ENCODE measurements around the gene IRAK1BP1. TPM values are rescaled to one million over a fixed set of nuclear protein-coding genes. Genes with fewer than 3 reads are reported as not detected.
"Not testable (repeated sequence)": the region's sequence is repeated elsewhere in the genome, so short reads cannot be mapped to it uniquely, and the experiment has no call there.

IRAK1BP1 gene
- total and polyA plus RNA-seq, 2 donors (not counting 1 experiment from before 2014, with no cell fraction given) = 2.3 to 3.0 TPM

GRCh38 chr6:78883651-78884050, 16.3 kb downstream of the IRAK1BP1 start:
- Histone ChIP-seq H3K4me3 (ENCODE audit: control extremely low read depth in 1 of 5, extremely low read depth in 1 of 5, insufficient read depth in 1 of 5, low read depth in 2 of 5, low read length in 4 of 5) (no peak overlapping the region), H3K9ac (ENCODE audit: low read length) (no peak overlapping the region), H3K36me3 (replicated peaks in 1 of 2; ENCODE audit: control extremely low read depth in 1 of 2, control insufficient read depth in 1 of 2, extremely low read depth in 1 of 2, insufficient read depth in 2 of 2, low read length in 1 of 2) (no peaks in the 10 kb centered on the region), H3K27me3 (replicated peaks in 1 of 4; ENCODE audit: control extremely low read depth in 1 of 4, control insufficient read depth in 3 of 4, insufficient read depth in 4 of 4, low read length in 3 of 4) (no peaks in the 10 kb centered on the region), H4K20me1 (ENCODE audit: control insufficient read depth, insufficient read depth, low read length, poor library complexity, severe bottlenecking) (no peaks in the 10 kb centered on the region), H3K4me1 (ENCODE audit: control insufficient read depth in 2 of 2, insufficient read depth in 2 of 2, low read length in 2 of 2) (no peaks in the 10 kb centered on the region), H3K79me2 (ENCODE audit: control insufficient read depth, insufficient read depth, low read length) (no peaks in the 10 kb centered on the region), H3K9me3 (ENCODE audit: control extremely low read depth in 1 of 3, control insufficient read depth in 2 of 3, insufficient read depth in 1 of 3, low read length in 2 of 3) (no peaks in the 10 kb centered on the region), H3K4me2 (replicated peaks; ENCODE audit: low read depth, low read length, poor library complexity, severe bottlenecking) (no peak overlapping the region), H3K27ac (ENCODE audit: low read length in 2 of 2) (no peak overlapping the region), H2AFZ (ENCODE audit: insufficient read depth, low read depth, low read length, poor library complexity, severe bottlenecking) (no peak overlapping the region)
- POLR2A ChIA-PET = no interaction called here
- H3K4me1 Mint-ChIP-seq = no peaks in the 10 kb centered on the region
- H3K27me3 Mint-ChIP-seq = no peaks in the 10 kb centered on the region
- DNase-seq = no peak
- no CpG with 5 or more reads among the region's 5 CpGs for WGBS (ENCODE audit: insufficient coverage)
- intact Hi-C loops (cut with micrococcal nuclease) = no loop called here
- ATAC-seq (ENCODE audit: low read depth) = no peak
- no peak for TF ChIP-seq CTCF (IDR thresholded peaks at IDR 0.05)
- TF ChIP-seq EZH2 (IDR thresholded peaks at IDR 0.05; ENCODE audit: borderline replicate concordance, insufficient read depth, low read depth, low read length, poor library complexity, severe bottlenecking) = no peak
- CTCF ChIA-PET = no interaction called here
- peaks cover 3% of the 10 kb centered on the region for H3K9me3 Mint-ChIP-seq (ENCODE audit: insufficient read depth)
- no peak overlapping the region for H3K4me3 Mint-ChIP-seq
- H3K27ac Mint-ChIP-seq = no peak overlapping the region

- H3K4me3 ChIP-seq (ENCODE audit: control extremely low read depth in 1 of 5, extremely low read depth in 1 of 5, insufficient read depth in 1 of 5, low read depth in 2 of 5, low read length in 4 of 5); H3K79me2 ChIP-seq (ENCODE audit: control insufficient read depth, insufficient read depth, low read length); H3K27ac Mint-ChIP-seq; H3K36me3 ChIP-seq (replicated peaks in 1 of 2; ENCODE audit: control extremely low read depth in 1 of 2, control insufficient read depth in 1 of 2, extremely low read depth in 1 of 2, insufficient read depth in 2 of 2, low read length in 1 of 2); CTCF ChIA-PET; H3K27ac ChIP-seq (ENCODE audit: low read length in 2 of 2); POLR2A ChIA-PET; H3K9ac ChIP-seq (ENCODE audit: low read length); H3K4me3 Mint-ChIP-seq; H3K4me2 ChIP-seq (replicated peaks; ENCODE audit: low read depth, low read length, poor library complexity, severe bottlenecking); H2AFZ ChIP-seq (ENCODE audit: insufficient read depth, low read depth, low read length, poor library complexity, severe bottlenecking); H3K4me1 Mint-ChIP-seq; H3K27me3 Mint-ChIP-seq; H4K20me1 ChIP-seq (ENCODE audit: control insufficient read depth, insufficient read depth, low read length, poor library complexity, severe bottlenecking); H3K9me3 Mint-ChIP-seq (ENCODE audit: insufficient read depth); ATAC-seq (ENCODE audit: low read depth); DNase-seq; H3K27me3 ChIP-seq (replicated peaks in 1 of 4; ENCODE audit: control extremely low read depth in 1 of 4, control insufficient read depth in 3 of 4, insufficient read depth in 4 of 4, low read length in 3 of 4); intact Hi-C loops (cut with micrococcal nuclease); H3K4me1 ChIP-seq (ENCODE audit: control insufficient read depth in 2 of 2, insufficient read depth in 2 of 2, low read length in 2 of 2); H3K9me3 ChIP-seq (ENCODE audit: control extremely low read depth in 1 of 3, control insufficient read depth in 2 of 3, insufficient read depth in 1 of 3, low read length in 2 of 3): not testable (repeated sequence)
- WGBS (ENCODE audit: insufficient coverage) = no CpG with 5 or more reads among the region's 5 CpGs
These were observed 22.6 kb downstream of the IRAK1BP1 start for GRCh38 chr6:78889901-78890300.
